Erythroblast (primary cell): ENCODE measurements around the gene SYNJ2.

Experiments
- DNase-seq, 2 experiments: peaks; one replicate each; lab custom pipeline; 2025; lab: John Stamatoyannopoulos, UW
- GATA1 ChIP-seq: IDR thresholded peaks from 2 replicates; pipeline ENCODE4 v1.6.1; 2011; ENCODE audit warnings: low read depth, mild to moderate bottlenecking, control low read depth, low read length, moderate library complexity
- POLR2A ChIP-seq: IDR thresholded peaks from 2 replicates; pipeline ENCODE4 v1.6.1; 2011; ENCODE audit warnings: mild to moderate bottlenecking, low read length

Gene SYNJ2

DNA sequence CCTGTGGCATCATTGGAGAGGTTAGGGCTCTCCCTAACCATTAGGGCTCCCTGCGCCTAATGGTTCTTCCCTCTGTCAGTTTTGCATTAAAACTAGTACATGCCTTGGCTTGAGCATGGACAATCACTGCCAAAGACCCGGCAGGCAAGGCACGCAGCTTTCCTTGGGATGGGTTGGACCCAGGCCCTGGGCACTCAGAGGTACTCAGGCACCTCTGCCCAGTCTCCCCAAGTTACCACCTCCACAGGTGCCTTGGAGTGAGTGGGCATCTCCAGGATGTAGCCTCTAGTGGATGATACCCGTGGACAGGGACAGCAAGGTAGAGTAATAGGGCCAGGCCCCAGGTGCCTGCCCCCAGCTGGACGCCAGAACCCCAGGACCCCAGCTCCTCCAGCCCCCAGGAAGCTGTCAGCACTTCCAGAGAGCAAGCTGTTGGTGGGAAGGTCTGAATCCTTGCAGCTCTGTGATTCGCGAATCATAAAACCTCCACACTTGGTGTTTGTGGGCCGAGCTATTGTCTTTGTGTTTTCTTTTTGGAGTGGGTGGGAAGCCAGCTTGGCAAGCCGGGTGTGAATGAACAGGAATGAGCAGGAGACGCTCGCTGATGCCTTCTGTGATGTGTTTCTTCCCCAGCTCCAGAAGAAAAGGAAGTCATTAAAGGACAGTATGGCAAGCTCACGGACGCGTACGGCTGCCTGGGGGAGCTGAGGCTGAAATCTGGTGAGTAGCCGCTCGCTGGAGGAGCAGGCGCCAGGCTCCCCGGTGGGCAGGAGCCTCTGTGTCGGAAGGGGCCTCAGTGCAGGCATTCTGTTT is 35.1 kb downstream of the SYNJ2 start:
- no peak for TF ChIP-seq GATA1
- TF ChIP-seq POLR2A: no peak
- no peak for DNase-seq

DNA sequence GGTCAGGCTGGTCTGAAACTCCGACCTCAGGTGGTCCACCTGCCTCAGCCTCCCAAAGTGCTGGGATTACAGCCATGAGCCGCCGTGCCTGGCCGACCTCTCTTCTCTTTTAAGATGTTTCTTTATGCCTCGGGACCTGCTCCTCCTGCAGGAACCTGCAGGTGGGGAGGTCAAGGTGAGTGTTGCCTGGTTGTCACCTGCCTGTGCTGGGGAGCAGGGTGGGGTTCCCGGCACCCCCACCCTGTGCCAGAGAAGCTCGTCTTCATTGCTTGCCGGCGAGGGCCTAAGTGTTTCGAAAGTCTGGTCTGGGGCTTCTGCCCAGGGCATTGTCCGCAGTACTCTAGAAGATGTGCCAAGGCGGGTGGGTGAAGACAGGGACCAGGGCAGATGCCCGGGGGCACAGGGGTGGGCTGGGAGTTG is 36.0 kb downstream of the SYNJ2 start:
- no peak for DNase-seq
- TF ChIP-seq POLR2A (no peak), GATA1 (no peak)

DNA sequence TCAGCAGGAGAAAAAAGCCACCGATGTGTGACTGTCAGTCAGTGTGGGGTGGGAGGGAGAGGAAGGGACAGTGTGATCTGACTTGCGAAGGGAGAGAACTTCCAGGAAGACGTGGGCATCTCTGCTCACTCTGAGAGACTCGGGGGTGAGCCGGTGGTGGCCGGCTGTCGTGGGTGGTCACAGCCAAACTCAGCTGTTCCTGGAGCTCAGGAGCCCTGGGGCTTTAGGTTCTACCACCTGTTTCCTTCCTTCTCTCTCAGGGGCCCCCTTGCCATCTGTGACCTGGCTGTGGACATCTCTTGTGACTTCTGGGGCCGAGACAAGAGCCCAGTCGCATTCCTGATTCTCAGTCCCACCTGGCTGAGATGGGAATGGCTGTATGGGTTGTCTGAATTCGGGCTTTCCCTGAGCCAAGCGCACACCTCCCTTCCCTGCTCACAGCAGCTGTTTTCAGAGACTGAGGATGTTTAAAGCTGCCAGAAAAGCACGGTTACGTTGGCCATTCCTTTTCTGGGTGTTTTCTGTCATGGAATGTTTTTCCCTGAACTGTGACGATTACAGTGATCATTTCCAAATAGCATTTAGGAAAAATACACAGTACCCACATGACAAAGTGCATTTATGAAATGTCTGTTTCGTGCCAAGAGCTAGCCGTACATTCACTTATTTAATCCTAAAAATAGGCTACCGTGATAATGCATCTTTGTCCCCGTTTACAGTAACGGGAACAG is 36.5 kb downstream of the SYNJ2 start:
- no peak for DNase-seq
- TF ChIP-seq GATA1 (no peak), POLR2A (no peak)

DNA sequence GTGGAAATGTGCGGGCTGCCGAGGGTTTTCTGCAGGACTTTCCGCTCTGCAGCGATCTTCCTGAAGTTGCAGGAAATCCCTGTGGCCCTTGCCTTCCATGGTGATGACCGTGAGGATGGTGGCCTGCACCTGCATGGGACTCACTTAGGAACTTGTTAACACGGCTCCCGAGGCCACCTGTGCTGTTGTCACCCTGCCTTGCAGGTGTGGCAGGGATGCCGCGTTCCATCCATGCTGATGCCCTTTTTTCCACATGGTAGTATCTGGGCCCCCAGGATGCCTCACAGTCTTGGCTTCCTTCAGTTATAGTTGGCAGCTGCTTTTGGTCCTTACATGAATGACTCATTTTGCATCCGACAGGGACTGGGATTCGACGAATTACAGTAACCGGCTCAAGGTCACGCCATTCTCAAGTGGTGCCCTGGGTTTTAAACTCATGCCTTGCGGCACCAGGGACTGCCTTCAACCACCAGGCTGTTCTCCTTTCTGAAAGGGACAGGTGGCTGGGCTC is 37.2 kb downstream of the SYNJ2 start:
- DNase-seq: no peak

DNA sequence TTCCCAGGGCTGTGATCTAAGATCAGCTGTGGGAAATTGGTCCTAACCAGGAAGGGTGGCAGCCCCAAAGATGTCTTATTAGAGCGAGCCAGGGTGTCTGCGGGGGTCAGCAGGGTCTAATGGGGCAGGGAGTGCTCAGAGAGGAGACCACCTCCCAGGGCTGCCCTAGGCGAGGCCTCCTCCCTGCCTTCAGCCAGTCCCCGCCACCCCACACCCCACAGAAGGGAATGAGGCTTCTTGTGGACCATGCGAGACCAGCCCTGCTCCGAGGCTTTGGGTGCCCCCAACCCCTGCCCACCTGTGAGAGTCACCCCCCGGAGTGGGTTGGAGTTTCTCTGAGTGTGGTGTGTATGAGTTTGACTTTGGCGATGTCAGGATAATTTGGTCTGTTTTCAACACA is 37.8 kb downstream of the SYNJ2 start:
- no peak for DNase-seq

More for the DNA sequence above, 37.2 kb downstream of the SYNJ2 start:
- TF ChIP-seq GATA1: no peak
- no peak for TF ChIP-seq POLR2A

DNA sequence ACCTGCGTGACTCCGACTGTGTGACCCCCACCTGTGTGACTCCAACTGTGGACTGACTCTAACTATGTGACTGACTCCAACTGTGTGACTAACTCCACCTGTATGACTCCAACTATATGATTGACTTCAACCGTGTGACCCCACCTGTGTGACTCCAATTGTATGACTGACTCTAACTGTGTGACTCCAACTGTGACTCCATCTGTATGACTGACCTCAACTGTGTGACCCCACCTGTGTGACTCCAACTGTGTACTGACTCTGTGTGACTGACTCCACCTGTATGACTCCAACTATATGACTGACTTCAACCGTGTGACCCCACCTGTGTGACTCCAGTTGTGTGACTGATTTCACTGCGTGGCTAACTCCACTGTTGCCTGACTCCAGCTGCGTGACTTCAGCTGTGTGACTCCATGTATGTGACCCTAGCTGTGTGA is 38.6 kb downstream of the SYNJ2 start:
- TF ChIP-seq POLR2A (no peak), GATA1 (no peak)
- DNase-seq: no peak

More for the DNA sequence above, 37.8 kb downstream of the SYNJ2 start:
- TF ChIP-seq GATA1: no peak
- no peak for TF ChIP-seq POLR2A

DNA sequence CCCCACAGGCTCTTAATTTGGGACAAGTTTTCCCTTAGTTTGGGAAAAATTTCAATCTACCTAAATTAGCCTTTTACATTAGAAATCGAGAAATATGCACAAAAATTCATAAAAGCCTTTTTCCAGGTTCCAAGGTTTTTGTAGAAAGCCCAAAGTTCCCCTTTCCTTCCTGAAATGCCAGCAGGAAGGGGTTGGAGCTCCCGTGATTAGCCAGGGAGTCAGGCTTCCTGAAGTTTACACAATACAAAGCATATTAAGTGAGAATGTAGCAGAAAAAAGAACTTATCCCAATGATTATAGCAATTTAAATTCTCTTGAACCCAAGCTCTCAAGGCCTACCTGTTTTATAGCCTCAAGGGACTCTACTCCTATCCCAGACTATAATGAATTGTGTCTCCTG is 39.1 kb downstream of the SYNJ2 start:
- DNase-seq: no peak
- no peak for TF ChIP-seq GATA1
- TF ChIP-seq POLR2A: no peak

DNA sequence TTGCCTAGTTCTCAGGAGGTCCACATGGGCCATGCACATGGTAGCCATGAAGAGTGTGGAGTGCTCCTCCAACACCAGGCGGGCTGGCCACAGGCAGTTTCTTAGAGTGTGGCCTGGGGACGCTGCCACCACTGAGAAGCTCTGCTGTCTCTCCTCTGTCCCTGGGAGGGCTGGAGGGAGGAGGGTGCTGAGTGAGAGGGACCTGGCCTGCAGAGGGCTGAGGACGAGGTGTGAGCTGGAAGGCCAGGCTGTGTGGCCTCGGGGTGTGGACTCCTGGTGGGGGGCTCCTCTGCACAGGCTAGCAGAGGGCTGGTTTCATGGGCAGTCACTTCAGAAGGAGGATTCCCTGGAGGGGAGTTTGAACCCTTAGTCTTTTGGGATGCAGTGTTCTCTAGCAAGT is 39.7 kb downstream of the SYNJ2 start:
- no peak for DNase-seq
- TF ChIP-seq GATA1 (no peak), POLR2A (no peak)

DNA sequence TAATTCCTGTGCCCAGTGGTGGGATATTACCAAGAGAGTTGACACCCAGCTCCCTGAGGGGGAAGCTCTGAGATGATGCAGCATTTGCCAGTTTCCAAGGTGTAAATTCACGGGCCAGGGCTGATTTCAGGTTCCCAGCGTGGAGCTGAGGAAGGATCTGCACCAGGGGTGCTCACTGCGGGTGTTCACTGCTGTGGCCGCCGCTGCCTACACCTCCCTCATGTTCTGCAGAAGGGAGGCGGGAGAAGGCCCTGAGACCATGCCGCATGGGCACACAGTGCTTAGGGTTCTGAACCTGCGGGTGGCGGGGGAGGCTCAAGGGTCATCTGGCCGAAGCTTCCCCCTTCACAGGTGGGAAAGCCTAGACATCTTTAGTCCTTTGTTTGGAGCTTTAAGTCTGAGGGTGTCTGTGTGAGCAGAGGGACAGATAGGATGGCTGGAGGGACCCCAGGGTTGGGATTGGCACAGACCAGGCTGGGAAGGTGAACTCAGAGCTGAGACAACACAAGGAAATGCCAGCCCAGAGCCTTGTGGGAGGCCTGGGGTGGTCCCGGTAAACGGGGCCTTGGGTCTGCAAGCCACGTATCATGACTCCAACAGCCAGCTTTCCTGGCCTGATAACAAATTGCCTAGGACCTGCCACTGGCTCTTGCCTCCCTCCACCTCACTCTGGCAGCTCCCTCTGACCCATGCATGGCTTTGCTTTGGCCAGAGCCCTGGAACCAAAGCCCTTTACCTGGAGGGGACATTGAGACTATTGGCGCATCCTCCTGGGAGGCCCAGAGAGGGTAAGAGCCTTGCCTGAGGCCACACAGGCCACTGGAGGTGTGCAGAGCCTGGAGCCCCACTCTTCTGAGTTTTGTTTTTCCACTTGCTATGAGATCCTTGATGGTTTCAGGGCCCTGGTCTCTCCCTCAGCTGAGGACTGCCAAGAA is 40.4 kb downstream of the SYNJ2 start:
- TF ChIP-seq POLR2A (no peak), GATA1 (no peak)

DNA sequence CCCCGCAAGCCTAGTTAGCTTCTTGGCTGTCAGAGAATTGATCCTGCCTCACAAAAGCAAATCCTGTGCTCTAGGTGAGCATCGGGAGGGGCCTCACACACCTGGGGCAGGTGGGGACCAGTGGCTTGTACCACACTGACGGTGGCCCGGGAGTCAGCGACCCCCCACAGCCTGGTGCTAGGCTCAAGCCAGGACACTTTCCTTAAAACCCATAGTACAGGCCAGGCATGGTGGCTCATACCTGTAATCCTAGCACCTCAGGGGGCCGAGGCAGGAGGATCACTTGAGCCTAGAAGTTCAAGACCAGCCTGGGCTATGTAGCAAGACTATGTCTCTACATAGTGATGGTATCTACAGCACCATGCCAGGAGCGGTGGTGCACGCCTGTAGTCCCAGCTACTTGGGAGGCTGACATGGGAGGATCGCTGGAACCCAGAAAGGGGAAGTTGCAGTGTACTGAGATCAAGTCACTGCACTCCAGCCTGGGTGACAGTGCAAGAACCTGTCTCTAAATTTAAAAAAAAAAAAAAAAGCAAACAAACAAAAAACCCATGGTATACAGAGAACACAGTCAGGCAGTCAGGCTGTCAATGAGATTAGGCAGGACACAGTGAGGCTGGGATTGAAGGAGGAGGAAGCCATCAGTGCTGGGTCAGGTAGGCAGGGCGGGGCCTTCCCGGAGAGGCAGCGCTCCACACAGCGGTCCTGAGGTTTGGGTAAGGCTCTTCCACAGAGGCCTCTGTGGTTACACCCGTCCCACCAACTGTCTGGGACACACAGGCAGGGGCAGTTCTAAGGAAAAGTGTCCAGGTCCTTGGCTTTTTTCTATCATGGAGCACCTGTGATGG is 41.3 kb downstream of the SYNJ2 start:
- no peak for DNase-seq

More for the DNA sequence above, 40.4 kb downstream of the SYNJ2 start:
- no peak for DNase-seq

DNA sequence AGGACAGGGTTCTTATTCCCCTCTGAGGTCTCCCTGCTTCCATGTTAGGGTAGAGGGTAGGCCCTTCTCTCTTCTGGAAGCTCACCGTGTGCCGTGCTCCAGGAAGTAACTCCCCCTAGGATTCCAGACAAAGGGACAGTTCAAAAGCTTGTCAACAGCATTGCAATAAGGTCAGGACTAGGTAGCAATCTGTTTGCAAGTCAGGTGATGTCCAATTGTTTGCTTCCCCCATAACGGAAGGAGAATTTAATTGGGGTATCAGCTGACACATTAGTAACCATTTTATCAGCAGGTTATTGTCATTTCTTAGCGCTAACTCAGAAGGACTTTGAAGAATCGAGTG is 41.9 kb downstream of the SYNJ2 start:
- DNase-seq: no peak
- TF ChIP-seq GATA1 (no peak), POLR2A (no peak)

More for the DNA sequence above, 41.3 kb downstream of the SYNJ2 start:
- TF ChIP-seq GATA1 (no peak), POLR2A (no peak)

DNA sequence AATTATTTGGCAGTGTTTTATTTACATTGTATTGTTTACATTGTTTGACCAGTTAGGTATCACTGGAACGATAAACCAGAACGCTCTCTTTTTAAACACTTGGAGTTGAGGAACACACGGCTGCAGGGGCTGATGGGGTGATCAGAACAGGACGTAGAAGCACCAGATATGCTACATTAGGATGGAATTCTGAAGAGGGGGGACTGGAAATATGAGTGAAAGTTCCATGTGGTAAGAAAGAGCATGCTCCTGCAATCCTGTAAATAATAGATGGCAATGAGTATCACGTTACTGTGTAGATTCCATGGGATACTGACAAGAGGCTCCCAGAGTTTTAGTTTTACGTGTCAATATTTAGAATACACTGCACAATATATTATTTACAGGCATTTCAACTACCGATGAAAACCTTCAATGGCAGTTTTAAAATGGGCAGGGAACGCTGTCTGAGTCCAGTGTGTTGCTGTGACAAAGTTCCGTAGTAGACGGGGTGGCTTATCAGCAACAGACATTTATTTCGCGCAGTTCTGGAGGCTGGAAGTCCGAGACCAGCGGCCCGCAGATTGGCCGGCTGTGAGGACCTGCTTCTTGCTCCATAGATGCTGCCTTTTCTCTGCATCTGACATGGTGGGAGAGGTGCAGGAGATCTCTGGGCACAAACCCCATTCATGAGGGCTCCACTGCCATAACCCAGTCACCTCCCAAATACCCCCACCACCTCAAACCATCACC is 43.1 kb downstream of the SYNJ2 start:
- DNase-seq: no peak
- TF ChIP-seq POLR2A: no peak
- TF ChIP-seq GATA1: no peak
